Keratinocyte (primary cell): Measurements from ENCODE around the gene PPP1R3D.

ENCODE experiments used
- EZH2 ChIP-seq: IDR thresholded peaks from one replicate; pipeline ENCODE4 v1.6.1; 2012; ENCODE audit warnings: inconsistent platforms, mild to moderate bottlenecking, low read length, moderate library complexity
- TF ChIP-seq, protein P1 (sequence below), 3 experiments: IDR thresholded peaks in 1 of 3; conservative IDR thresholded peaks in 1 of 3; optimal IDR thresholded peaks in 1 of 3; 2 replicates in 2 of 3; 3 replicates in 1 of 3; pipeline versions ENCODE3 to v1.5.1; 2011; ENCODE audit warnings: low read length in 3 of 3, mild to moderate bottlenecking in 3 of 3, moderate library complexity in 2 of 3, control low read depth in 1 of 3, inconsistent platforms in 1 of 3; ENCODE audit not compliant: insufficient read depth in 2 of 3; ENCODE audit errors: extremely low read depth in 1 of 3

GRCh38 chr20:59903621-59904020 is 36.5 kb downstream of the PPP1R3D start:
- TF ChIP-seq, protein P1, sequence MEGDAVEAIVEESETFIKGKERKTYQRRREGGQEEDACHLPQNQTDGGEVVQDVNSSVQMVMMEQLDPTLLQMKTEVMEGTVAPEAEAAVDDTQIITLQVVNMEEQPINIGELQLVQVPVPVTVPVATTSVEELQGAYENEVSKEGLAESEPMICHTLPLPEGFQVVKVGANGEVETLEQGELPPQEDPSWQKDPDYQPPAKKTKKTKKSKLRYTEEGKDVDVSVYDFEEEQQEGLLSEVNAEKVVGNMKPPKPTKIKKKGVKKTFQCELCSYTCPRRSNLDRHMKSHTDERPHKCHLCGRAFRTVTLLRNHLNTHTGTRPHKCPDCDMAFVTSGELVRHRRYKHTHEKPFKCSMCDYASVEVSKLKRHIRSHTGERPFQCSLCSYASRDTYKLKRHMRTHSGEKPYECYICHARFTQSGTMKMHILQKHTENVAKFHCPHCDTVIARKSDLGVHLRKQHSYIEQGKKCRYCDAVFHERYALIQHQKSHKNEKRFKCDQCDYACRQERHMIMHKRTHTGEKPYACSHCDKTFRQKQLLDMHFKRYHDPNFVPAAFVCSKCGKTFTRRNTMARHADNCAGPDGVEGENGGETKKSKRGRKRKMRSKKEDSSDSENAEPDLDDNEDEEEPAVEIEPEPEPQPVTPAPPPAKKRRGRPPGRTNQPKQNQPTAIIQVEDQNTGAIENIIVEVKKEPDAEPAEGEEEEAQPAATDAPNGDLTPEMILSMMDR (optimal IDR thresholded peaks at IDR 0.05 in 1 of 3, IDR thresholded peaks at IDR 0.05 in 1 of 3, conservative IDR thresholded peaks at IDR 0.05 in 1 of 3; ENCODE audit: extremely low read depth in 1 of 3, insufficient read depth in 2 of 3, low read length in 3 of 3) = no peak
- no peak for TF ChIP-seq EZH2
